WI38 (cell line): Measurements from ENCODE around the gene UNC119B.
A peak's percentile ranks its signal among the peaks of the same experiment; 100 is the strongest.

Experiments
- H3K4me3 ChIP-seq: 2 replicates; pipeline ENCODE4 v1.5.1; 2011; ENCODE audit warnings: low read depth, mild to moderate bottlenecking, control low read depth, low read length
- CTCF ChIP-seq: IDR thresholded peaks from 2 replicates; pipeline ENCODE4 v1.5.1; 2012; ENCODE audit warnings: low read depth, mild to moderate bottlenecking, control low read depth, low read length

The UNC119B gene

DNA sequence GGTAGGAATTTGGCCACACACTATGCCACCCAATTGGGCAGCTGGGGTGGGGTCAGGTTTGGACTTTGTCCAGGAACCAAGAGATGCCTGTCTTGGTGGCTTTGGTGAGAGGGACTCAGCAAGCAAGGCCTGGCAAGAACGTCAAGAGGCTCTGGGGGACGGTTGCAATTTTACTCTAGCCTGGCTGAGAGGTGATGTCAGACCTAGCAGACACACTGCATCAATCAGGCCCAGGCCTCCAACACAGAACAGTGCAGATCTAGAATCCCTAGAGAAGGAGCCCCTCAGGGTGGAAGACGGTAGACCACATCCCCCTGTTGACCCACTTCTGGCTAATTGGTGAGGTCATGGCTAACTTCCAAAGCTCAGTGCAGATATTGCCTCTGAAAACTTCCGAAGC lies 1.6 kb upstream of the UNC119B start:
- TF ChIP-seq CTCF: no peak
- H3K4me3 ChIP-seq: no peak overlapping the region

GRCh38 chr12:120710805-120711296 lies 593 bp downstream of the UNC119B start:
- H3K4me3 ChIP-seq: peak overlapping the region; percentile 80
- no peak for TF ChIP-seq CTCF

DNA sequence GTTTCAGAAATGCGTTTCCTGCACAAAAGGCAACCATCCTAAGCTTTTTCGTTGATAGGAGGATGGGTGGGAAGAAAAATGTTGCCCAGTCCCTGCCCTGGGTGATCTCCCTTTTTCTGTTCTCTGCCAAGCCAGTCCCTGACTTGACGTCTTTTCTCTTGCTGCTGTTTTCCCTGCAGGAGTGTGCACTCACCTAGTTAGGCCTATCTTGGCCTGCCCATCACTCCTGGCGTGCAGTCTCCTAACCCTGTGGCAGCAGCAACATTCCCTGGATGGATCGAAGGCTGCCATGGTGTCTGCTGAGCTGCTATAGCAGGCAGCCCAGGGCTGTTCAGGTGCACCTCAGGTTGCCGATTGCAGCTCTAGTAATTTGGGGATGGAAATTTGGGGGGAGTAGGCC lies 1.2 kb downstream of the UNC119B start:
- H3K4me3 ChIP-seq: peak overlapping the region; percentile 80
- no peak for TF ChIP-seq CTCF

GRCh38 chr12:120712610-120713009 lies 2.4 kb downstream of the UNC119B start:
- no peak for TF ChIP-seq CTCF
- no peak overlapping the region for H3K4me3 ChIP-seq

DNA sequence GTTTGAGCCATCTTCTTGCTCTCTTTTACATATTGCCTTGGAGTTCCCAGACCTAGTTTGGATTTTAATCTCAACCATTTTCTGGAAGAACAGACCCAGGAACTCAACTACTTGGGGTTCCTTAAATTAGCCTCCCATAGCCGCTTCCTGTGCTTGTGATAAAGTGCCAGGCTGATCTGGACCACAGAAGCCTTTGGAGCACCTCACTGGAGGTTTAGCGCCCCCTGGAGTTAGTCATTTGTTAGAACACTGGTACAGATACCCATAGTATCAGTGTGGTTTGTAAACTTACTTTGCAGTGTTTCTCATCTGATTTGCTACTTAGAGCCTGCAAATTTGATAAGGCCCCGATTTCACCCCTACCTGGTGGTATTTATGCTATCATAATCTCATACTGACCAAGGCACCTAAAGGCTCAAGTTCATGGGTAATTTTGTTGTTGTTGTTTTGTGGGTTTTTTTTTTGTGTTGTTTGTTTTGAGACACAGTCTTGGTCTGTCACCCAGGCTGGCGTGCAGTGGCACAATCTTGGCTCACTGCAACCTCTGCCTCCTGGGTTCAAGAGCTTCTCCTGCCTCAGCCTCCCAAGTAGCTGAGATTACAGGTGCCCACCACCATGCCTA lies 3.7 kb downstream of the UNC119B start:
- peak; percentile 67 for TF ChIP-seq CTCF
- H3K4me3 ChIP-seq: no peak overlapping the region

DNA sequence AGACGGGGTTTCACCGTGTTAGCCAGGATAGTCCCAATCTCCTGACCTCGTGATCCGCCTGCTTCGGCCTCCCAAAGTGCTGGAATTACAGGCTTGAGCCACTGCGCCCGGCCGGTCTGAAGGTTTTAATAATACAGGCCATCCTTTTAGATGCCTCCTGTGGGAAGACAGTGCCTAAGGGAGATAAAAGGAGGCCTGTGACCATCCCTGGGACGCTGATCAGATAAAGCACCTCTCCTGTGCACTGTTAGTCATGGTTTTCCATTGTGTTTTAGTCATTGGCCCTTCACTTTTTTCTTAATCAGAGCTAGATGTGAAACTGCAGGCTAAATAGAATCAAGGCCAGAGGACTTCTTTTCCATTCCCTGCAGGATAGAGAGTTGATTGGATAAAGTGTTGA lies 7.8 kb downstream of the UNC119B start:
- H3K4me3 ChIP-seq: no peak overlapping the region
- no peak for TF ChIP-seq CTCF

DNA sequence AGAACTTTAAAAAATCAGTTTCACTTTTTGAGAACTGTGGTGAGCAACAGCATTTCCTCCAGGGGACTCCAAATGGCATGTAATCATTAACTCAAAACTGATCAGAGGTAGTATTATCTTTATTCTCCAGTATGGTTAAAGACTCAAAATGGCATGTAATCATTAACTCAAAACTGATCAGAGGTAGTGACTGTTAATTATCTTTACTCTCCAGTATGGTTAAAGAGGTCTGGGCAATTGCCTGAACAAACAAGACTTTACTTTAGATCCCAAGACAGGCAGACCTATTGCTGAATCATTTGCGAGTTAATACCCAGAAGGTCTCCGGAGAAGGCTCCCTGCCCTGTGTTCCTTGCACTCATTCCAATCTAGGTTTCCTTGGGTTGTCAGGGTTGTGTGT lies 8.8 kb downstream of the UNC119B start:
- no peak overlapping the region for H3K4me3 ChIP-seq
- no peak for TF ChIP-seq CTCF
